D721Med (cell line): ENCODE measurements around the gene GNPTAB.

Source experiments
- DNase-seq: peaks from one replicate; pipeline ENCODE4 v3.0.0; 2011; ENCODE audit warnings: low spot score; ENCODE audit not compliant: insufficient read length
- FAIRE-seq: peaks from 2 replicates; lab custom pipeline; 2011; peaks lifted over from hg19 to GRCh38; lab: Jason Lieb, UNC
- CTCF ChIP-seq: IDR thresholded peaks from 2 replicates; pipeline ENCODE4 v1.5.1; 2012; ENCODE audit warnings: mild to moderate bottlenecking, control low read depth; ENCODE audit not compliant: insufficient read depth; ENCODE audit errors: missing control alignments

Gene GNPTAB

GRCh38 chr12:101697930-101698799 is 132.6 kb downstream of the GNPTAB start:
- no peak for TF ChIP-seq CTCF
- FAIRE-seq (no peak), DNase-seq (no peak)

- DNase-seq (peak; percentile 51), FAIRE-seq (no peak)
- TF ChIP-seq CTCF, result no peak
Observed at GRCh38 chr12:101697197-101697929, 133.4 kb downstream of the GNPTAB start, which contains the start of gene CHPT1. CHPT1 (plus strand) TSS chr12:101697640; CDS start chr12:101697862, 222 bp downstream.

- TF ChIP-seq CTCF, result no peak
- DNase-seq, result no peak
- no peak for FAIRE-seq
Observed at GRCh38 chr12:101696251-101697196, 134.2 kb downstream of the GNPTAB start.

GRCh38 chr12:101695706-101696105 is 135.1 kb downstream of the GNPTAB start:
- DNase-seq (no peak), FAIRE-seq (no peak)
- no peak for TF ChIP-seq CTCF
